ENCODE measurements around the gene DEAF1.

Gene DEAF1

DNA sequence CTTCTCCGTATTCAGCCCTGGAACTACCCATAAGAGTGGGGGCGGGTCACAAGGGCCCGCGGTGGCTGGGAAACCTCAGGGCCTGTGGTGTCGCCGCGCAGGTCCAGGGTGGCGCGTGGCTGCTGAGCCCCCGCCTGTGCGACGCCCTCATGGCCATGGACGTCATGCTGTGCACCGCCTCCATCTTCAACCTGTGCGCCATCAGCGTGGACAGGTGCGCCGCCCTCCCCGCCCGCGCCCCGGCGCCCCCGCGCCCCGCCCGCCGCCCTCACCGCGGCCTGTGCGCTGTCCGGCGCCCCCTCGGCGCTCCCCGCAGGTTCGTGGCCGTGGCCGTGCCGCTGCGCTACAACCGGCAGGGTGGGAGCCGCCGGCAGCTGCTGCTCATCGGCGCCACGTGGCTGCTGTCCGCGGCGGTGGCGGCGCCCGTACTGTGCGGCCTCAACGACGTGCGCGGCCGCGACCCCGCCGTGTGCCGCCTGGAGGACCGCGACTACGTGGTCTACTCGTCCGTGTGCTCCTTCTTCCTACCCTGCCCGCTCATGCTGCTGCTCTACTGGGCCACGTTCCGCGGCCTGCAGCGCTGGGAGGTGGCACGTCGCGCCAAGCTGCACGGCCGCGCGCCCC is 55.6 kb downstream of the DEAF1 start:
- Histone ChIP-seq H3K9me3 (ENCODE audit: control extremely low read depth in 1 of 5, control insufficient read depth in 4 of 5, insufficient read depth in 2 of 5, low read depth in 1 of 5, low read length in 4 of 5) (no peaks in the 10 kb centered on the region), H3K36me3 (ENCODE audit: control insufficient read depth in 4 of 4, insufficient read depth in 4 of 4, low read length in 3 of 4) (peaks cover 0 to 19% (median 8%) of the 10 kb centered on the region in 4 experiments), H3K27ac (ENCODE audit: insufficient read depth in 1 of 2, low read depth in 1 of 2, low read length in 2 of 2, poor library complexity in 1 of 2, severe bottlenecking in 2 of 2) (no peak overlapping the region), H3K4me1 (ENCODE audit: control extremely low read depth in 1 of 4, control insufficient read depth in 4 of 4, insufficient read depth in 4 of 4, low read length in 3 of 4) (peaks cover 0 to 36% (median 33%) of the 10 kb centered on the region in 4 experiments), H3K4me3 (ENCODE audit: control insufficient read depth in 1 of 7, extremely low read depth in 1 of 7, insufficient read depth in 4 of 7, low read depth in 2 of 7, low read length in 6 of 7) (peak overlapping the region in 1 of 7 experiments; percentile 16), H3K27me3 (replicated peaks in 2 of 5; ENCODE audit: control insufficient read depth in 4 of 5, insufficient read depth in 5 of 5, low read length in 4 of 5) (peaks cover 0 to 49% (median 13%) of the 10 kb centered on the region in 5 experiments)
- CTCF ChIA-PET: interaction anchor here (0.9 kb wide), 1 partner anchor 125 kb away, joined by 3 read pairs; no protein-coding TSS in a partner anchor
- POLR2A ChIA-PET: no interaction called here
- 10% methylated on average over 57 of the region's 80 CpGs for WGBS (ENCODE audit: insufficient coverage)
- peak in 2 of 3 donors; percentile 28 to 44 for DNase-seq

DNA sequence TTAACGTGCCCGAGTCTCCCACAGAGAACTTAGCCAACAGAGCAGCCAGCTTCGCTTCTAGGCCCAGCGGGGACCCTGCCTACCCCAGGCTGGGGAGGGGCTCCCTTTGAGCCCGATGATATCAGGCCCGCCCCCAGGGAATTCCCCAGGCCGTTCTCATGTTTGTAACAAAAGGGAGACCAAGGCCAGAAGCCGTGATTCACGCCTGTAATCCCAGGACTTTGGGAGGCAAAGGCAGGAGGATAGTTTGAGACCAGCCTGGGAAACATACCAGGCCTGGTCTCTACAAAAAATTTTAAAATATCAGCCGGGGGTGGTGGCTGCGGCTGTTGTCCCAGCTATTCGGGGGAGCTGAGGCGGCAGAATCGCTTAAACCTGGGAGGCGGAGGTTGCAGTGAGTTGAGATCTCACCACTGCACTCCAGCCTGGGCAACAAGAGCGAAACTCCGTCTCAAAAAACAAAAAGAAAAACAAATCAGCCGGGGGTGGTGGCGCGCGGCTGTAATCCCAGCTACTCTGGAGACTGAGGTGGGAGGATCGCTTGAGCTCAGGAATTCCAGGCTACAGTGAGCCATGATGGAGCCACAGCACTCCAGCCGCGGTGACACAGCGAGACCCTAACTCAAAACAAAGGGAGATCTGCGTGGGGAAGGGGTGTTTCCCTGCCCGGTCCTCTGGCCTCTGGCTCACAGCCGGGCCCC is 56.2 kb downstream of the DEAF1 start:
- POLR2A ChIA-PET: no interaction called here
- Histone ChIP-seq H3K9me3 (ENCODE audit: control extremely low read depth in 1 of 5, control insufficient read depth in 4 of 5, insufficient read depth in 2 of 5, low read depth in 1 of 5, low read length in 4 of 5) (no peaks in the 10 kb centered on the region), H3K27me3 (replicated peaks in 2 of 5; ENCODE audit: control insufficient read depth in 4 of 5, insufficient read depth in 5 of 5, low read length in 4 of 5) (peaks cover 0 to 49% (median 13%) of the 10 kb centered on the region in 5 experiments), H3K36me3 (ENCODE audit: control insufficient read depth in 4 of 4, insufficient read depth in 4 of 4, low read length in 3 of 4) (peaks cover 0 to 12% (median 5%) of the 10 kb centered on the region in 4 experiments), H3K4me1 (ENCODE audit: control extremely low read depth in 1 of 4, control insufficient read depth in 4 of 4, insufficient read depth in 4 of 4, low read length in 3 of 4) (peaks cover 0 to 36% (median 33%) of the 10 kb centered on the region in 4 experiments), H3K4me3 (ENCODE audit: control insufficient read depth in 1 of 7, extremely low read depth in 1 of 7, insufficient read depth in 4 of 7, low read depth in 2 of 7, low read length in 6 of 7) (no peak overlapping the region), H3K27ac (ENCODE audit: insufficient read depth in 1 of 2, low read depth in 1 of 2, low read length in 2 of 2, poor library complexity in 1 of 2, severe bottlenecking in 2 of 2) (no peak overlapping the region)
- no peak for DNase-seq
- CTCF ChIA-PET: interaction anchor here (0.9 to 1.4 kb wide), 2 partner anchors 109 to 125 kb away, joined by 3 to 4 read pairs; no protein-coding TSS in a partner anchor
- WGBS (ENCODE audit: insufficient coverage): 92% methylated on average over 26 of the region's 28 CpGs

DNA sequence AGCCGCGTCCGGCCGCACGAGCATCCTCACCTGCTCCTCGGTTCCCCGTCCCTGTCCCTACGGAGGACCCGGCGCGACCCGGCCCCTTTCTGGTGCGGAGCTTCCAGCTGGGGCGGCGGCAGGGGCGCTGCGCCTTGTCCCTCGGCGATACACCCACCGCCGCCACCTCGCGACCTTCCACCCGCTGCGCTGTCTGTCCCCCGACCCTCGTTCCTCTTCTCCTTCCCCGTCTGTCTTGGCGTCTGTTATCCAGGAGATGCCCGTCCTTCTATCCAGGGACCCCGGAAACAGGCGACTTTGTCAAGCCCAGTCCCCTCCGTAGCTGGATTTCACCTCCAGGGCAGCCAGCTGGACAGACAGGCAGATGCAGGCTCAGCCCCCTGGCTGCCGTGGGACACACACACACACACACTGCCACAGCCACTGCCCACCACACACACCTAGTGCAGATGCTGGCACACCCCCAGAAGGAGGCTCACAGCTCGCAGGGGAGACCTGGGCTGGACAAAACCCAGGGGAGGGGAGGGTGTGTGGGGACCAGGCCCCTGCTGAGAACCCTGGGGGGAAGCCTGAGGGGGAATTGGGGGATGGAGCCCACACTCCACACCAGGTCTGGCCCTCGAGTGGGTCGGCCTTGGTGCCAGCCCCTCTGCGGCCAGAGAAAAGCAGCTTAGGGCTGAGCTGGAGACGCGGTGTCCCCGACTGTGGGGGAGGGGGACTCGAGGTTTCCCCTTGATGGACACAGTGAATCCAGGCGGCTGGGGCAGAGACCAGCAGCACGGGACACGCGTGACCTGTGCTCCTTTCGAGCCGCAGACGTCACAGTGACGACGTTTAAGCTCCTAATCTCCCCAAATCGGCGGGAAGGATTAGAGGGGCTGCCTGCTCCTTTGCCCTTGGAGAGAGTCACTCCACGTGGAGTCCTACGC is 57.2 kb downstream of the DEAF1 start:
- no peak for DNase-seq
- WGBS (ENCODE audit: insufficient coverage): 44% methylated on average over 39 of the region's 55 CpGs
- H3K9me3 ChIP-seq (ENCODE audit: control extremely low read depth in 1 of 5, control insufficient read depth in 4 of 5, insufficient read depth in 2 of 5, low read depth in 1 of 5, low read length in 4 of 5): no peaks in the 10 kb centered on the region
- no peak overlapping the region for H3K27ac ChIP-seq (ENCODE audit: insufficient read depth in 1 of 2, low read depth in 1 of 2, low read length in 2 of 2, poor library complexity in 1 of 2, severe bottlenecking in 2 of 2)
- peaks cover 0 to 36% (median 33%) of the 10 kb centered on the region in 4 experiments for H3K4me1 ChIP-seq (ENCODE audit: control extremely low read depth in 1 of 4, control insufficient read depth in 4 of 4, insufficient read depth in 4 of 4, low read length in 3 of 4)
- H3K36me3 ChIP-seq (ENCODE audit: control insufficient read depth in 4 of 4, insufficient read depth in 4 of 4, low read length in 3 of 4): peaks cover 0 to 8% (median 2%) of the 10 kb centered on the region in 4 experiments
- H3K27me3 ChIP-seq (replicated peaks in 2 of 5; ENCODE audit: control insufficient read depth in 4 of 5, insufficient read depth in 5 of 5, low read length in 4 of 5): peaks cover 0 to 49% (median 13%) of the 10 kb centered on the region in 5 experiments
- ChIA-PET CTCF (interaction anchor here (1.4 kb wide), 1 partner anchor 110 kb away, joined by 4 read pairs; no protein-coding TSS in a partner anchor), POLR2A (no interaction called here)
- H3K4me3 ChIP-seq (ENCODE audit: control insufficient read depth in 1 of 7, extremely low read depth in 1 of 7, insufficient read depth in 4 of 7, low read depth in 2 of 7, low read length in 6 of 7): peak overlapping the region in 4 of 7 experiments; percentile 15 to 50 (median 32)

DNA sequence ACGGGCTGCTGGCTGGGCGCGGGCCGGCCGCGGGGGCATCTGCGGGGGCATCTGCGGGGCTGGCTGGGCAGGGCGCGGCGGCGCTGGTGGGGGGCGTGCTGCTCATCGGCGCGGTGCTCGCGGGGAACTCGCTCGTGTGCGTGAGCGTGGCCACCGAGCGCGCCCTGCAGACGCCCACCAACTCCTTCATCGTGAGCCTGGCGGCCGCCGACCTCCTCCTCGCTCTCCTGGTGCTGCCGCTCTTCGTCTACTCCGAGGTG is 57.8 kb downstream of the DEAF1 start:
- H3K27me3 ChIP-seq (replicated peaks in 2 of 5; ENCODE audit: control insufficient read depth in 4 of 5, insufficient read depth in 5 of 5, low read length in 4 of 5): peaks cover 0 to 49% (median 13%) of the 10 kb centered on the region in 5 experiments
- H3K36me3 ChIP-seq (ENCODE audit: control insufficient read depth in 4 of 4, insufficient read depth in 4 of 4, low read length in 3 of 4): peaks cover 0 to 8% (median 5%) of the 10 kb centered on the region in 4 experiments
- H3K4me3 ChIP-seq (ENCODE audit: control insufficient read depth in 1 of 7, extremely low read depth in 1 of 7, insufficient read depth in 4 of 7, low read depth in 2 of 7, low read length in 6 of 7): peak overlapping the region in 4 of 7 experiments; percentile 10 to 50 (median 32)
- ChIA-PET CTCF (no interaction called here), POLR2A (no interaction called here)
- DNase-seq: no peak
- 2% methylated on average over 34 of the region's 34 CpGs for WGBS (ENCODE audit: insufficient coverage)
- no peaks in the 10 kb centered on the region for H3K9me3 ChIP-seq (ENCODE audit: control extremely low read depth in 1 of 5, control insufficient read depth in 4 of 5, insufficient read depth in 2 of 5, low read depth in 1 of 5, low read length in 4 of 5)
- H3K4me1 ChIP-seq (ENCODE audit: control extremely low read depth in 1 of 4, control insufficient read depth in 4 of 4, insufficient read depth in 4 of 4, low read length in 3 of 4): peaks cover 0 to 36% (median 30%) of the 10 kb centered on the region in 4 experiments
- no peak overlapping the region for H3K27ac ChIP-seq (ENCODE audit: insufficient read depth in 1 of 2, low read depth in 1 of 2, low read length in 2 of 2, poor library complexity in 1 of 2, severe bottlenecking in 2 of 2)

DNA sequence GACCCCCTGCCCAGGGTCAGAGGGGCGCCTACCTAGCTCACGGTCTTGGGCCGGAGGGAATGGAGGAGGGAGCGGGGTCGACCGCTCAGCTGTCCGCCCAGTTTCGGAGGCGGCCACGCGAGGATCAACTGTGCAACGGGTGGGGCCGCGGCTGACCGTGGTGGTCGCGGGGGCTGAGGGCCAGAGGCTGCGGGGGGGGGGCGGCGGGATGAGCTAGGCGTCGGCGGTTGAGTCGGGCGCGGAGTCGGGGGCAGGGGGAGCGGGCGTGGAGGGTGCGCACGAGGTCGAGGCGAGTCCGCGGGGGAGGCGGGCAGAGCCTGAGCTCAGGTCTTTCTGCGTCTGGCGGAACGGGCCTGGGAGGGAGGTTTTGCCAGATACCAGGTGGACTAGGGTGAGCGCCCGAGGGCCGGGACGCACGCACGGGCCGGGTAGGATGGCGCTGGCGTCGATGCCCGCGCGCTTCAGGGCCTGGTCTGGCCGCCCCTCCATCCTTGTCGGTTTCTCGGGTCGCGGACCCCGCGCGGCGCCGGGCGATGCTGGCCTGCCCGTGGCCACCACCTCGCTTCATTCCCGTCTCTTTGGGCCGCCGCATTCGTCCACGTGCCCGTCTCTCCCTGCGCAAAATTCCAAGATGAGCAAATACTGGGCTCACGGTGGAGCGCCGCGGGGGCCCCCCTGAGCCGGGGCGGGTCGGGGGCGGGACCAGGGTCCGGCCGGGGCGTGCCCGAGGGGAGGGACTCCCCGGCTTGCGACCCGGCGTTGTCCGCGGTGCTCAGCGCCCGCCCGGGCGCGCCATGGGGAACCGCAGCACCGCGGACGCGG is 58.3 kb downstream of the DEAF1 start, which contains the start of gene DRD4:
DRD4 (plus strand) TSS at position 759 of the 822 bp plus-strand sequence; CDS start at position 795, 36 bp downstream.
- Histone ChIP-seq H3K4me3 (ENCODE audit: control insufficient read depth in 1 of 7, extremely low read depth in 1 of 7, insufficient read depth in 4 of 7, low read depth in 2 of 7, low read length in 6 of 7) (peak within 1 kb of the TSS in 4 of 7 experiments; percentile 15 to 50 (median 32)), H3K4me1 (ENCODE audit: control extremely low read depth in 1 of 4, control insufficient read depth in 4 of 4, insufficient read depth in 4 of 4, low read length in 3 of 4) (peaks cover 0 to 36% (median 28%) of the 10 kb centered on the region in 4 experiments), H3K27ac (ENCODE audit: insufficient read depth in 1 of 2, low read depth in 1 of 2, low read length in 2 of 2, poor library complexity in 1 of 2, severe bottlenecking in 2 of 2) (no peak within 1 kb of the TSS), H3K36me3 (ENCODE audit: control insufficient read depth in 4 of 4, insufficient read depth in 4 of 4, low read length in 3 of 4) (peaks cover 0 to 4% (median 3%) of the 10 kb centered on the region in 4 experiments), H3K9me3 (ENCODE audit: control extremely low read depth in 1 of 5, control insufficient read depth in 4 of 5, insufficient read depth in 2 of 5, low read depth in 1 of 5, low read length in 4 of 5) (no peaks in the 10 kb centered on the region), H3K27me3 (replicated peaks in 2 of 5; ENCODE audit: control insufficient read depth in 4 of 5, insufficient read depth in 5 of 5, low read length in 4 of 5) (peaks cover 0 to 49% (median 13%) of the 10 kb centered on the region in 5 experiments)
- ChIA-PET POLR2A (interaction anchor here (0.9 kb wide), 1 partner anchor 13 kb away, joined by 4 read pairs; no protein-coding TSS in a partner anchor), CTCF (no interaction called here)
- WGBS (ENCODE audit: insufficient coverage): 22% methylated on average over 79 of the region's 100 CpGs
- DNase-seq: no peak

DNA sequence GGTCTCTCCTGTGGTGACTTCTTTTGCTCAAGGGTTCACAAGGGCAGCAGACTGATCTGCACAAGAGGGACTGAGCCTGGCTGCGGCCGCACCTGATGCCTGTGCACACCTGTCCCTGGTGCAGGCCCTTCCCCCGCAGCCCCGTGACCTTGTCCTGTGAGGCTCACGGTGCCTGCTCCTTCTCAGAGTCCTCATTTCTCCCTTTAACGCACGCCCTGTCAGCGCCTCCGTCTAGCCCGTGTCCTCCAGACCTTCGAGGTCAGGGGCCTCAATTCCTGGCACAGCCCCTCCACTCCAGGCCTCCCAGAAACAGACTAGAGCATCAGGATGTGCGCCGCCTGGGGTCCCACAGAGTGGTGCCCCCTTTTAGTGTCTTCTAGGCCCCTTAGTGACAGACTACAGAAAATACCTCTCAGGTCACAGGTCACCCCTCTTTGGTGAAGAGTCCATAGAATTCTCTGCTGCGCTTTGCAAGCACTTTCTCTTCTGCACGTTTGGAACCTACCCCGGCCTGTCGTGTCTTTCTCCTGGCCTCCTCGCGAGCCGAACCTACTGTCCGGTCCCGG is 59.0 kb downstream of the DEAF1 start:
- Histone ChIP-seq H3K9me3 (ENCODE audit: control extremely low read depth in 1 of 5, control insufficient read depth in 4 of 5, insufficient read depth in 2 of 5, low read depth in 1 of 5, low read length in 4 of 5) (no peaks in the 10 kb centered on the region), H3K4me1 (ENCODE audit: control extremely low read depth in 1 of 4, control insufficient read depth in 4 of 4, insufficient read depth in 4 of 4, low read length in 3 of 4) (peaks cover 0 to 32% (median 22%) of the 10 kb centered on the region in 4 experiments), H3K27ac (ENCODE audit: insufficient read depth in 1 of 2, low read depth in 1 of 2, low read length in 2 of 2, poor library complexity in 1 of 2, severe bottlenecking in 2 of 2) (no peak overlapping the region), H3K4me3 (ENCODE audit: control insufficient read depth in 1 of 7, extremely low read depth in 1 of 7, insufficient read depth in 4 of 7, low read depth in 2 of 7, low read length in 6 of 7) (no peak overlapping the region), H3K36me3 (ENCODE audit: control insufficient read depth in 4 of 4, insufficient read depth in 4 of 4, low read length in 3 of 4) (peaks cover 0 to 4% (median 2%) of the 10 kb centered on the region in 4 experiments), H3K27me3 (replicated peaks in 2 of 5; ENCODE audit: control insufficient read depth in 4 of 5, insufficient read depth in 5 of 5, low read length in 4 of 5) (peaks cover 0 to 49% (median 13%) of the 10 kb centered on the region in 5 experiments)
- CTCF ChIA-PET: no interaction called here
- POLR2A ChIA-PET: interaction anchor here (0.9 kb wide), 1 partner anchor 13 kb away, joined by 4 read pairs; no protein-coding TSS in a partner anchor
- DNase-seq: no peak
- 90% methylated on average over 20 of the region's 22 CpGs for WGBS (ENCODE audit: insufficient coverage)
